ENCODE results near the gene RBM26. TPM values are rescaled to one million over a fixed set of nuclear protein-coding genes. Genes with fewer than 3 reads are reported as not detected.
A peak's percentile ranks its signal among the peaks of the same experiment; 100 is the strongest.

Gene RBM26
- total and polyA plus RNA-seq, 4 donors: 6.4 to 18.4 (median 12.3) TPM

- no peak overlapping the region for H3K9ac ChIP-seq (ENCODE audit: low read depth in 1 of 2, low read length in 2 of 2)
- peaks cover 0 to 5% (median 3%) of the 10 kb centered on the region in 4 donors for H3K36me3 ChIP-seq (ENCODE audit: control insufficient read depth in 4 of 4, insufficient read depth in 3 of 4, low read depth in 1 of 4, low read length in 3 of 4)
- TF ChIP-seq SP1 (IDR thresholded peaks at IDR 0.05) (no peak), FOXA1 (IDR thresholded peaks at IDR 0.05) (no peak), TAF1 (conservative IDR thresholded peaks at IDR 0.05) (no peak), GABPA (IDR thresholded peaks at IDR 0.05 in 1 of 2, conservative IDR thresholded peaks at IDR 0.05 in 1 of 2) (no peak), ZBTB33 (IDR thresholded peaks at IDR 0.05) (no peak), ATF3 (IDR thresholded peaks at IDR 0.05) (no peak), YY1 (IDR thresholded peaks at IDR 0.05) (no peak), REST (IDR thresholded peaks at IDR 0.05) (no peak)
- H3K9me3 ChIP-seq (ENCODE audit: control insufficient read depth in 4 of 4, low read length in 3 of 4): no peaks in the 10 kb centered on the region
- H3K27ac ChIP-seq (ENCODE audit: low read depth in 1 of 2, low read length in 2 of 2): no peak overlapping the region
- no peaks in the 10 kb centered on the region for H3K27me3 ChIP-seq (ENCODE audit: control insufficient read depth in 4 of 4, insufficient read depth in 4 of 4, low read length in 3 of 4)
- no peak overlapping the region for H3K4me3 ChIP-seq (ENCODE audit: low read depth in 1 of 3, low read length in 3 of 3)
- WGBS: 40% methylated on average over 1 of the region's 1 CpG
- DNase-seq (ENCODE audit: low spot score): no peak
- H3K4me1 ChIP-seq (ENCODE audit: control insufficient read depth in 4 of 4, insufficient read depth in 4 of 4, low read length in 3 of 4): peaks cover 0 to 5% (median 2%) of the 10 kb centered on the region in 4 donors
These were observed 23.3 kb downstream of the RBM26 start for GRCh38 chr13:79382545-79383275.

GRCh38 chr13:79380997-79381396 lies 25.1 kb downstream of the RBM26 start:
- 68% methylated on average over 1 of the region's 1 CpG for WGBS
- TF ChIP-seq ZBTB33 (IDR thresholded peaks at IDR 0.05) (no peak), REST (IDR thresholded peaks at IDR 0.05) (no peak), ATF3 (IDR thresholded peaks at IDR 0.05) (no peak), NR2F2 (IDR thresholded peaks at IDR 0.05) (no peak), FOXA1 (IDR thresholded peaks at IDR 0.05) (no peak), RXRA (IDR thresholded peaks at IDR 0.05) (no peak), HNF4A (conservative IDR thresholded peaks at IDR 0.05) (peak in 1 of 2 donors; percentile 6)

More at GRCh38 chr13:79380997-79381396, 25.1 kb downstream of the RBM26 start:
- H3K36me3 ChIP-seq (ENCODE audit: control insufficient read depth in 4 of 4, insufficient read depth in 3 of 4, low read depth in 1 of 4, low read length in 3 of 4): peaks cover 3 to 21% (median 17%) of the 10 kb centered on the region in 4 donors
- H3K27me3 ChIP-seq (ENCODE audit: control insufficient read depth in 4 of 4, insufficient read depth in 4 of 4, low read length in 3 of 4): no peaks in the 10 kb centered on the region
- no peaks in the 10 kb centered on the region for H3K9me3 ChIP-seq (ENCODE audit: control insufficient read depth in 4 of 4, low read length in 3 of 4)
- H3K27ac ChIP-seq (ENCODE audit: low read depth in 1 of 2, low read length in 2 of 2): no peak overlapping the region
- no peak overlapping the region for H3K4me3 ChIP-seq (ENCODE audit: low read depth in 1 of 3, low read length in 3 of 3)
- peaks cover 0 to 5% (median 1%) of the 10 kb centered on the region in 4 donors for H3K4me1 ChIP-seq (ENCODE audit: control insufficient read depth in 4 of 4, insufficient read depth in 4 of 4, low read length in 3 of 4)
- no peak for DNase-seq (ENCODE audit: low spot score)
- H3K9ac ChIP-seq (ENCODE audit: low read depth in 1 of 2, low read length in 2 of 2): no peak overlapping the region
